ENCODE results near the gene JOSD1. TPM values are rescaled to one million over a fixed set of nuclear protein-coding genes. Genes with fewer than 3 reads are reported as not detected.

Gene JOSD1
- total RNA-seq, 2 donors from 2014 or later, result 45.6 to 83.9 TPM

DNA sequence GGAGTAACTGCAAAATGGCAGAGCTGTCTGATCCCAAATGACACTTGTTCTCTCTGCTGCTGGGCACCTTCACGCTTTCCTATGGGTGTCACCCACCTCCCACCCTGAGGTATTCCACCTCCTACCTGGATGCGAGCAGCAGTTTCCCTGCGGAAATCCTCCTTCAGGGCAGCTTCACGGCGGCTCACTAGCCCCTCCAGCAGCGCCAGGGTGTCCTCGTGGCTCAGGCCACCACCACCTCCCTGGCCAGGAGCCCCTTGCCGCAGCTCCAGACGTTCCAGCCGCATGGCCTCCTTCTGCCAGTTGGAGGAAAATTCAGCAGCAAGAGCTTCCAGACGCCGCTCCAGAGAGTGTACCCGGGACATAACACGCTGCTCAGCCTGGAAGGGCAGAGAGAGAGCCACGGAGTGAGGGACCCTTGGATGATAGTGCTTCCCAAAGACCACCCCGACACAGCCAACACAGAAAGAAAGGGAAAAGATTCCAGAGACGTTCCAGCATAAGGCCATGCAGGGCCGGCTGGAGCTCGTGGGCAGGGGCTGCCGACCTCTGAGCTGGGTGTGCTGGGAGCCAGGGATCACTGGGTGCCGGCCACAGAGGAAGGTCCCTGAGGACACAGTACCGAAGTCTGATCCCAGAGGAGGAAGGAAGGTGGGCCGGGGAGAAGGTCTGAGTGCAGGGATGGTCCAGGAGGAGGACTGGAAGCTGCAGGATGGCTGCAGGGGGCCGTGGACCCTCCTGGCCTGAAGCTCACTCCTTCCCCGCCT lies 41.6 kb upstream of the JOSD1 start:
- no peaks in the 10 kb centered on the region for H3K4me1 ChIP-seq (ENCODE audit: control insufficient read depth in 1 of 2, low read depth in 2 of 2)
- H3K4me3 ChIP-seq, result no peak overlapping the region
- no peaks in the 10 kb centered on the region for H3K9me3 ChIP-seq
- H3K36me3 ChIP-seq, result peaks cover 90% of the 10 kb centered on the region
- H3K27ac ChIP-seq, result peak overlapping the region in 1 of 2 donors; percentile 24
- TF ChIP-seq, protein P1, sequence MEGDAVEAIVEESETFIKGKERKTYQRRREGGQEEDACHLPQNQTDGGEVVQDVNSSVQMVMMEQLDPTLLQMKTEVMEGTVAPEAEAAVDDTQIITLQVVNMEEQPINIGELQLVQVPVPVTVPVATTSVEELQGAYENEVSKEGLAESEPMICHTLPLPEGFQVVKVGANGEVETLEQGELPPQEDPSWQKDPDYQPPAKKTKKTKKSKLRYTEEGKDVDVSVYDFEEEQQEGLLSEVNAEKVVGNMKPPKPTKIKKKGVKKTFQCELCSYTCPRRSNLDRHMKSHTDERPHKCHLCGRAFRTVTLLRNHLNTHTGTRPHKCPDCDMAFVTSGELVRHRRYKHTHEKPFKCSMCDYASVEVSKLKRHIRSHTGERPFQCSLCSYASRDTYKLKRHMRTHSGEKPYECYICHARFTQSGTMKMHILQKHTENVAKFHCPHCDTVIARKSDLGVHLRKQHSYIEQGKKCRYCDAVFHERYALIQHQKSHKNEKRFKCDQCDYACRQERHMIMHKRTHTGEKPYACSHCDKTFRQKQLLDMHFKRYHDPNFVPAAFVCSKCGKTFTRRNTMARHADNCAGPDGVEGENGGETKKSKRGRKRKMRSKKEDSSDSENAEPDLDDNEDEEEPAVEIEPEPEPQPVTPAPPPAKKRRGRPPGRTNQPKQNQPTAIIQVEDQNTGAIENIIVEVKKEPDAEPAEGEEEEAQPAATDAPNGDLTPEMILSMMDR (IDR thresholded peaks at IDR 0.05), result no peak
- H3K27me3 ChIP-seq (replicated peaks; ENCODE audit: insufficient read depth), result no peaks in the 10 kb centered on the region
- DNase-seq (ENCODE audit: low spot score) (no peak), ATAC-seq (ENCODE audit: insufficient number of reproducible peaks, low FRiP score, low read depth) (no peak)

DNA sequence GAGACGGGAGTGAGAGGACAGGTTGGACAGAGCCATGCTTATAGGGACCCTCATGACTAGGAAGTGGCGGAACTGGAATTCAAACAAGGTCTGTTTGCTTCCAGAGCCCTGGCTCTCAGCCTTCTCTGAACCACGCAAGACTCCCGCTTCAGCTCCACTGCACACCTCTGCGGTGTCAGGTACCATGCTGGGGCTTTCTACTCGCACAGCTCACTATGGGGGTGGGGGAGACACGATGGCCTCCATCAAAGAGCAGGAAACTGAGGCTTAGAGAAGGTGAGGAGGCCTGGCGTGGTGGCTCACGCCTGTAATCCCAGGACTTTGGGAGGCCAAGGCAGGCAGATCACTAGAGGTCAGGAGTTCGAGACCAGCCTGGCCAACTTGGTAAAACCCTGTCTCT lies 40.8 kb upstream of the JOSD1 start:
- Histone ChIP-seq H3K36me3 (peaks cover 93% of the 10 kb centered on the region), H3K4me1 (ENCODE audit: control insufficient read depth in 1 of 2, low read depth in 2 of 2) (no peaks in the 10 kb centered on the region), H3K9me3 (no peaks in the 10 kb centered on the region), H3K27ac (peak overlapping the region in 1 of 2 donors; percentile 22), H3K27me3 (replicated peaks; ENCODE audit: insufficient read depth) (no peaks in the 10 kb centered on the region), H3K4me3 (no peak overlapping the region)
- TF ChIP-seq, protein P1 (IDR thresholded peaks at IDR 0.05), result no peak
- ATAC-seq (ENCODE audit: insufficient number of reproducible peaks, low FRiP score, low read depth) (no peak), DNase-seq (ENCODE audit: low spot score) (no peak)

DNA sequence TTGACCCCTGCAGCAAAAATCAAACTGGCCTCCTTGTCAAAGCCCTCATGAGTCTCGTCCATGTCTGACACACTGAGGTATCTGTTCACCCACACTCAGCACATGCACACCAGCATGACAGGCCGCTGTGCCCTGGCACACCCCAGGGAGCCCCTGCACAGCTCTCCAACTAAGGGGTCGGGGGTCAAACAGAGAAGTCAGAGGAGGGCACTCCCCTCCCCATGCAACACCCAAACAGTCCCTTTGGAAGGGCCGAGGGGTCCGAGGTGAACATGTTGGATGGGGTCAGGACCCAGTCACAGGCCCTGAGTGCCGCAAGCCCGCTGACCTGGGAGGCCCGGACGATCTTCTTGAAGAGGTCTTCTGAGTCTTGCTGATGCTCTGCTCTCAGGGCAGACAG lies 40.4 kb upstream of the JOSD1 start:
- H3K27ac ChIP-seq, result peak overlapping the region in 1 of 2 donors; percentile 22
- peaks cover 94% of the 10 kb centered on the region for H3K36me3 ChIP-seq

DNA sequence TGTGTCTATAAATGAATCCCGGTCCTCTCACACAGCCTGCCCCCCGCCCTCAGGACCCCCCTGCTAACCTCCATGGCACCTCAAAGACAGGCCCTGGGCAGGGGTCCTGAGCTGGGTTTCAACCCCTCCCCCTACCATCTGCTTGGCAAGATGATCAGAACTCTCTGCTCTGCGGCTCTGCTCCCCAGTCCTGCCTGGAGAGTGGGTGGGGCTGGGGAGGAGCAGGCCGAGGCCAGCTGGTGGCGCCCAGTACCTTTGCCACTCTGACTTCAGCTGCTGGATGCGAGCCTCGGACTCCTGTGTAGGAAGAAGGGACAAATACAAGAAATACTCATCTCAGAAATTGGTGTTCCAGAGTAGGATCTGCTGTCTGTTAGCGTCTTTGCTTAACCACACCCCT lies 40.0 kb upstream of the JOSD1 start:
- H3K9me3 ChIP-seq, result no peaks in the 10 kb centered on the region
- H3K27me3 ChIP-seq (replicated peaks; ENCODE audit: insufficient read depth), result no peaks in the 10 kb centered on the region
- ATAC-seq (ENCODE audit: insufficient number of reproducible peaks, low FRiP score, low read depth) (no peak), DNase-seq (ENCODE audit: low spot score) (no peak)
- H3K27ac ChIP-seq, result no peak overlapping the region
- no peaks in the 10 kb centered on the region for H3K4me1 ChIP-seq (ENCODE audit: control insufficient read depth in 1 of 2, low read depth in 2 of 2)
- H3K4me3 ChIP-seq, result no peak overlapping the region
- H3K36me3 ChIP-seq, result peaks cover 94% of the 10 kb centered on the region
- TF ChIP-seq, protein P1 (IDR thresholded peaks at IDR 0.05), result no peak

More for the DNA sequence above, 40.4 kb upstream of the JOSD1 start:
- ATAC-seq (ENCODE audit: insufficient number of reproducible peaks, low FRiP score, low read depth), result no peak
- Histone ChIP-seq H3K4me1 (ENCODE audit: control insufficient read depth in 1 of 2, low read depth in 2 of 2) (no peaks in the 10 kb centered on the region), H3K27me3 (replicated peaks; ENCODE audit: insufficient read depth) (no peaks in the 10 kb centered on the region), H3K9me3 (no peaks in the 10 kb centered on the region), H3K4me3 (no peak overlapping the region)
- no peak for DNase-seq (ENCODE audit: low spot score)
- TF ChIP-seq, protein P1 (IDR thresholded peaks at IDR 0.05), result no peak

DNA sequence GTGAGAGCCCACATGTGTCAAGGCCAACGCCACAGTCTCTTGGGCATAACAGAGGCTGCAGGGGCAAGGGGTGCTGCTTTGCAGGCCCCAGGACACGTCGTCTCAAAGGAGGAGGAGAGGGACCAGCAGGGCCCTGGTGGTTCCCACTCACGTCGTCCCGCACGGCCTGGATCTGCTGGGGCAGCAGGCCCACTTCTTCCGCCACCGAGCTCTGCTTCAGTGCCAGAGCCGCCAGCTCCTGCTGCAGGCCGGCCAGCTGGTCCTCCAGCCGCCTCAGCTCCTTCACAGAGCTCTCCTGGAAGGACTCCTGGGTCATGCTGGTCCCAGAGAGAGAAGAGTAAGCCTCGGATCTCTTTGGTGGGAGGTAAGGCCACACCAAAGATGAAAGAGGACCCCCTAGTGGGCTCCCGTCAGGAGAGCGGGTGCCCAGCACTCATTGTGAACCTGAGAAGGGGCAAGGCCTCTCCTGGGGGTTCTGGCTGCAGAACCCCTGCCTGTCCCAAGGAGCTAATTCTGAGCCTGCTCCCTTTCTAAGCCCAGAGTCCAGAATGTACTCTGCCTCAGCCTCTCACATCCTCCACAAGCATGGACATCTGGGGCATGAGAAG lies 39.5 kb upstream of the JOSD1 start:
- peaks cover 94% of the 10 kb centered on the region for H3K36me3 ChIP-seq
- no peak for DNase-seq (ENCODE audit: low spot score)
- no peaks in the 10 kb centered on the region for H3K27me3 ChIP-seq (replicated peaks; ENCODE audit: insufficient read depth)
- TF ChIP-seq, protein P1 (IDR thresholded peaks at IDR 0.05), result no peak
- no peaks in the 10 kb centered on the region for H3K9me3 ChIP-seq
- ATAC-seq (ENCODE audit: insufficient number of reproducible peaks, low FRiP score, low read depth), result no peak
- H3K4me1 ChIP-seq (ENCODE audit: control insufficient read depth in 1 of 2, low read depth in 2 of 2), result no peaks in the 10 kb centered on the region
- H3K27ac ChIP-seq, result no peak overlapping the region
- no peak overlapping the region for H3K4me3 ChIP-seq
